HCT116 (cell line): ENCODE results near the gene NAA80. TPM values are rescaled to one million over a fixed set of nuclear protein-coding genes. Genes with fewer than 3 reads are reported as not detected.

Experiments used
- ATAC-seq: fragments of 200-7000 bp; cut with Tn5 transposase; 2 replicates; pipeline ENCODE4 v1.9.1; 2020; ENCODE audit warnings: mild to moderate bottlenecking, moderate library complexity
- BruUV-seq: library from RNA; stranded (reverse); fragments of 400-500 nt; replicated peaks from 2 replicates; lab custom pipeline; 2021; lab: Mats Ljungman, UMichigan
- CTCF ChIA-PET: fragments of 300-600 bp; sonication (Branson Sonifier 250); formaldehyde crosslinking; loops from one replicate; lab custom pipeline; 2021; ENCODE audit warnings: antibody characterized with exemption; lab: Charles Lee
- POLR2A ChIA-PET: fragments of 300-600, 350-600 bp; sonication (Branson Sonifier 250); formaldehyde crosslinking; loops from one replicate; lab custom pipeline; 2021; ENCODE audit warnings: antibody characterized with exemption; lab: Charles Lee
- RAD21 ChIA-PET, 2 experiments: fragments of 300-600 bp; sonication (Branson Sonifier 250); formaldehyde crosslinking; loops; one replicate each; lab custom pipeline; 2023; ENCODE audit warnings: low total read pairs in 2 of 2; ENCODE audit not compliant: uncharacterized antibody in 2 of 2, unreplicated experiment in 2 of 2, low non-redundant PET in 1 of 2; lab: Charles Lee
- DNase-seq: peaks from one replicate; pipeline ENCODE4 v3.0.0-alpha.2; 2010; ENCODE audit warnings: low read depth, low spot score
- H2AFZ ChIP-seq: fragments of 200-600 bp; shearing (Covaris generic), sonication (generic); 2 replicates; pipeline ENCODE4 v1.6.1; 2017; ENCODE audit warnings: low read depth, mixed run types, mixed read lengths, antibody characterized with exemption, low read length; ENCODE audit not compliant: poor library complexity, severe bottlenecking
- H3K27ac ChIP-seq: 2 replicates; pipeline ENCODE4 v1.5.1; 2012; ENCODE audit warnings: low read depth, low read length
- H3K27me3 ChIP-seq: fragments of 200-600 bp; sonication (generic); 2 replicates; pipeline ENCODE4 v1.6.1; 2016; ENCODE audit warnings: mixed run types, low read length, mixed read lengths; ENCODE audit not compliant: insufficient read depth
- H3K36me3 ChIP-seq, 2 experiments: fragments of 200-500 bp in 1 of 2; fragments of 200-600 bp in 1 of 2; sonication (Bioruptor generic) in 1 of 2; sonication (generic) in 1 of 2; 2 replicates each; pipeline versions ENCODE4 v1.5.1 to v1.6.1; 2014 to 2016; ENCODE audit warnings: low read length in 2 of 2, inconsistent platforms in 1 of 2, mixed read lengths in 1 of 2, mixed run types in 1 of 2; ENCODE audit not compliant: insufficient read depth in 2 of 2, control insufficient read depth in 1 of 2
- H3K4me1 ChIP-seq, 2 experiments: fragments of 200-600 bp in 1 of 2; sonication (generic) in 1 of 2; 2 replicates each; pipeline versions ENCODE4 v1.5.1 to v1.6.1; 2012 to 2017; ENCODE audit warnings: low read length in 2 of 2, inconsistent platforms in 1 of 2, mild to moderate bottlenecking in 1 of 2, mixed read lengths in 1 of 2, mixed run types in 1 of 2, moderate library complexity in 1 of 2; ENCODE audit not compliant: insufficient read depth in 2 of 2, control insufficient read depth in 1 of 2
- H3K4me2 ChIP-seq: fragments of 200-600 bp; sonication (generic); 2 replicates; pipeline ENCODE4 v1.6.1; 2017; ENCODE audit warnings: mixed run types, low read length, mixed read lengths
- H3K4me3 ChIP-seq, 2 experiments: fragments of 200-600 bp in 1 of 2; sonication (generic) in 1 of 2; replicated peaks in 1 of 2; 2 replicates each; pipeline ENCODE4 v1.5.1; 2011 to 2016; ENCODE audit warnings: low read length in 2 of 2, control low read depth in 1 of 2, low read depth in 1 of 2, mild to moderate bottlenecking in 1 of 2, mixed read lengths in 1 of 2, mixed run types in 1 of 2
- H3K79me2 ChIP-seq: fragments of 200-600 bp; sonication (generic); 2 replicates; pipeline ENCODE4 v1.6.1; 2017; ENCODE audit warnings: mild to moderate bottlenecking, mixed run types, low read length, moderate library complexity, mixed read lengths; ENCODE audit not compliant: insufficient read depth
- H3K9ac ChIP-seq: fragments of 200-600 bp; sonication (generic); 2 replicates; pipeline ENCODE4 v1.6.1; 2016; ENCODE audit warnings: low read length, mixed read lengths
- H3K9me2 ChIP-seq: fragments of 200-600 bp; sonication (generic), shearing (Covaris generic); 2 replicates; pipeline ENCODE4 v1.6.1; 2017; ENCODE audit warnings: mixed run types, mild to moderate bottlenecking, moderate library complexity; ENCODE audit not compliant: insufficient read depth
- H3K9me3 ChIP-seq, 2 experiments: fragments of 200-500 bp in 1 of 2; fragments of 200-600 bp in 1 of 2; sonication (Bioruptor generic) in 1 of 2; sonication (generic) in 1 of 2; 2 replicates each; pipeline ENCODE4 v1.6.1; 2014 to 2017; ENCODE audit warnings: low read length in 2 of 2, mixed read lengths in 2 of 2, inconsistent platforms in 1 of 2, low read depth in 1 of 2, mild to moderate bottlenecking in 1 of 2, mixed run types in 1 of 2, moderate library complexity in 1 of 2; ENCODE audit not compliant: control insufficient read depth in 1 of 2, insufficient read depth in 1 of 2
- H4K20me1 ChIP-seq: fragments of 200-600 bp; sonication (generic), shearing (Covaris generic); 2 replicates; pipeline ENCODE4 v1.6.1; 2017; ENCODE audit warnings: mixed run types, mild to moderate bottlenecking, moderate library complexity; ENCODE audit not compliant: insufficient read depth
- EZH2 ChIP-seq: fragments of 200-600 bp; sonication (generic); IDR thresholded peaks from 2 replicates; pipeline ENCODE4 v1.6.1; 2017; ENCODE audit warnings: antibody characterized with exemption, mixed run types
- POLR2AphosphoS5 ChIP-seq: IDR thresholded peaks from 2 replicates; pipeline ENCODE4 v1.6.1; 2011; ENCODE audit warnings: mild to moderate bottlenecking, low read depth, low read length, moderate library complexity
- SP1 ChIP-seq: IDR thresholded peaks from 2 replicates; pipeline ENCODE4 v1.6.1; 2012; ENCODE audit warnings: low read depth
- ZFX ChIP-seq: fragments of 450-650 bp; IDR thresholded peaks from 2 replicates; pipeline ENCODE4 v1.6.1; 2017
- intact Hi-C: fragments of 100-400 bp; cut with micrococcal nuclease; formaldehyde crosslinking; loops from 2 replicates; pipeline ENCODE4 v1.10.0; 2022
- total RNA-seq: library from RNA; stranded (reverse); gene quantifications from one replicate; pipeline ENCODE4 v1.2.1, GENCODE V29; 2021; ENCODE audit not compliant: unreplicated experiment
- TF ChIP-seq, protein P1 (sequence below), 3 experiments: fragments of 200-600 bp in 1 of 3; sonication (generic) in 1 of 3; IDR thresholded peaks in 2 of 3; conservative IDR thresholded peaks in 1 of 3; 2 replicates each; pipeline ENCODE4 v1.5.1; 2012 to 2017; ENCODE audit warnings: low read depth in 2 of 3, low read length in 2 of 3, antibody characterized with exemption in 1 of 3, borderline replicate concordance in 1 of 3, control low read depth in 1 of 3, mild to moderate bottlenecking in 1 of 3, mixed read lengths in 1 of 3, mixed run types in 1 of 3, moderate library complexity in 1 of 3; ENCODE audit not compliant: insufficient read depth in 1 of 3

NAA80 gene
- total RNA-seq, 1 experiment from 2014 or later: 21.3 TPM

DNA sequence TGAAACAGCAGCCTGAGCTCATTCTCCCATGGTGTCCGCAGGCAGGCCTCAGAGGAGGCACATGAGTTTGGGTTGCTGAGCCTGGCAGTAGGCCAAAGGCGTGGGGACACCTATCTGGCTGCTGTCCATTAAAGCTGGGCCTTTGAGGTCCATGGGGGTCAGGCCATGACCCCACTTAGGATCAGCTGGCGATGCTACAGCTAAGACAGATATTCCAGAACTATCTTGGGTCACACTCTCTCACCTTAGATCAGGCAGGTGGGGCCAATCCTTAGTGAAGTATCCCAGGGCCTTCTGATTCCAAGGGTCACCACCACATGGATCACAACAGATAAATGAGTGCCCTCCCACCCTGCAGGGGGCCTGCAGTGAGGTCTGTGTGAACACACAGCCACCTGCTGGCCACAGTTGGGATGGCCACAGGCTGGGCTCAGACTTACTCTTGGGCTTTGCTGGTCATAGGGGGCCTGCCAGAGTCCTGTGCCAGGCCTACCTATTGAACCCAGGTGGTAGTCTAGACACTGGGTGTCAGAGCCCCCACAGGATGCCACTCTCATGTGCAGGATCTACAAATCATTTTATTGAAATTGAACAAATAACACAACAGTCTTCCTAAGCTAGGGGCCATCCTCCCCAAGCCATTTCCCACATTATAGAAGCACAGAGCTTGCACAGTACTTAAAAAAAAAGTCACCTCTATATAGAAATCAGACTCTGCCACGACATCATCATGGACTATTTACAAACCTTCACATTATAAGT lies 25.3 kb upstream of the NAA80 start:
- ATAC-seq: peak; percentile 52
- RAD21 ChIA-PET: interaction anchor here (0.8 to 1.5 kb wide), 2 partner anchors 21 to 25 kb away, joined by 3 to 4 read pairs; partner anchors contain the start of genes HYAL1 (in 1 of the 2), HYAL3 (in 1 of the 2) and NAA80 (in 1 of the 2)

More for the DNA sequence above, 25.3 kb upstream of the NAA80 start:
- no peak overlapping the region for H2AFZ ChIP-seq
- H4K20me1 ChIP-seq: no peaks in the 10 kb centered on the region
- BruUV-seq: no TSS peak
- peak overlapping the region; percentile 8; the same call in 1 of the 2 replicates for H3K4me2 ChIP-seq
- TF ChIP-seq, protein P1, sequence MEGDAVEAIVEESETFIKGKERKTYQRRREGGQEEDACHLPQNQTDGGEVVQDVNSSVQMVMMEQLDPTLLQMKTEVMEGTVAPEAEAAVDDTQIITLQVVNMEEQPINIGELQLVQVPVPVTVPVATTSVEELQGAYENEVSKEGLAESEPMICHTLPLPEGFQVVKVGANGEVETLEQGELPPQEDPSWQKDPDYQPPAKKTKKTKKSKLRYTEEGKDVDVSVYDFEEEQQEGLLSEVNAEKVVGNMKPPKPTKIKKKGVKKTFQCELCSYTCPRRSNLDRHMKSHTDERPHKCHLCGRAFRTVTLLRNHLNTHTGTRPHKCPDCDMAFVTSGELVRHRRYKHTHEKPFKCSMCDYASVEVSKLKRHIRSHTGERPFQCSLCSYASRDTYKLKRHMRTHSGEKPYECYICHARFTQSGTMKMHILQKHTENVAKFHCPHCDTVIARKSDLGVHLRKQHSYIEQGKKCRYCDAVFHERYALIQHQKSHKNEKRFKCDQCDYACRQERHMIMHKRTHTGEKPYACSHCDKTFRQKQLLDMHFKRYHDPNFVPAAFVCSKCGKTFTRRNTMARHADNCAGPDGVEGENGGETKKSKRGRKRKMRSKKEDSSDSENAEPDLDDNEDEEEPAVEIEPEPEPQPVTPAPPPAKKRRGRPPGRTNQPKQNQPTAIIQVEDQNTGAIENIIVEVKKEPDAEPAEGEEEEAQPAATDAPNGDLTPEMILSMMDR (IDR thresholded peaks at IDR 0.05 in 2 of 3, conservative IDR thresholded peaks at IDR 0.05 in 1 of 3; ENCODE audit: borderline replicate concordance in 1 of 3, insufficient read depth in 1 of 3, low read depth in 2 of 3, low read length in 2 of 3): peak in 2 of 3 experiments; percentile 93 to 95; a peak in 4 of 6 replicates
- TF ChIP-seq SP1 (no peak), EZH2 (no peak), POLR2AphosphoS5 (peak; percentile 50), ZFX (no peak)
- ChIA-PET POLR2A (interaction anchor here (0.6 to 1.0 kb wide), 2 partner anchors 13 kb away, joined by 3 to 6 read pairs; no protein-coding TSS in a partner anchor), CTCF (interaction anchor here (0.6 to 1.8 kb wide), 13 partner anchors 11 to 130 kb away, joined by 3 to 14 read pairs (median 4); partner anchors contain the start of genes HYAL1, IFRD2, LSMEM2 and RASSF1)
- H3K79me2 ChIP-seq: peaks cover 42% of the 10 kb centered on the region
- DNase-seq: peak; percentile 75
- H3K9me2 ChIP-seq: no peaks in the 10 kb centered on the region
- H3K9ac ChIP-seq: no peak overlapping the region
- H3K9me3 ChIP-seq: no peaks in the 10 kb centered on the region
- H3K27ac ChIP-seq: peak overlapping the region; percentile 93; the same call in 1 of the 2 replicates
- no peaks in the 10 kb centered on the region for H3K27me3 ChIP-seq
- peaks cover 9 to 12% of the 10 kb centered on the region in 2 experiments; a peak in 2 of 4 replicates for H3K36me3 ChIP-seq
- H3K4me1 ChIP-seq: peaks cover 30 to 58% of the 10 kb centered on the region in 2 experiments
- intact Hi-C loops: loop anchor here (1.0 to 2.0 kb wide), 3 partner anchors 21 to 64 kb away; partner anchors contain the start of gene HYAL1
- H3K4me3 ChIP-seq: no peak overlapping the region
